ENCODE data around the gene OAS2. TPM values are rescaled to one million over a fixed set of nuclear protein-coding genes. Genes with fewer than 3 reads are reported as not detected.

OAS2 gene
- total and polyA plus RNA-seq, 10 of the 15 experiments (the other 5 are each of a cell fraction or from before 2014, with no cell fraction given) = 32.4 to 290 (median 90.2) TPM

- TF ChIP-seq HSF1 (IDR thresholded peaks at IDR 0.05; ENCODE audit: low read depth, low read length) = no peak
- TF ChIP-seq E4F1 (IDR thresholded peaks at IDR 0.05; ENCODE audit: borderline replicate concordance, partially characterized antibody) = no peak
- peak; percentile 89 for TF ChIP-seq ZNF217 (IDR thresholded peaks at IDR 0.05)
- no peak for TF ChIP-seq CHD2 (IDR thresholded peaks at IDR 0.05; ENCODE audit: borderline replicate concordance, low read depth, low read length)
- peak; percentile 16; the same call in 1 of the 2 replicates for TF ChIP-seq DPF2 (IDR thresholded peaks at IDR 0.05)
- no peak for TF ChIP-seq BCL11A (IDR thresholded peaks at IDR 0.05; ENCODE audit: low read depth, low read length)
- no peak for TF ChIP-seq MYB (IDR thresholded peaks at IDR 0.05; ENCODE audit: borderline replicate concordance, low read depth, low read length)
- TF ChIP-seq GATAD2B (conservative IDR thresholded peaks at IDR 0.05; ENCODE audit: low read depth) = no peak
- TF ChIP-seq PAX8 (IDR thresholded peaks at IDR 0.05) = no peak
- peak; percentile 86; the same call in 1 of the 2 replicates for TF ChIP-seq CBX5 (IDR thresholded peaks at IDR 0.05; ENCODE audit: low read depth)
- TF ChIP-seq RAD51 (IDR thresholded peaks at IDR 0.05) = no peak
- TF ChIP-seq BRCA1 (IDR thresholded peaks at IDR 0.05; ENCODE audit: low read depth, low read length) = no peak
- peak; percentile 46; the same call in 1 of the 2 replicates for TF ChIP-seq YY1 (IDR thresholded peaks at IDR 0.05; ENCODE audit: low read depth, low read length)
- TF ChIP-seq KAT2A (conservative IDR thresholded peaks at IDR 0.05; ENCODE audit: control insufficient read depth, low read depth, low read length) = no peak
- TF ChIP-seq KDM1A (IDR thresholded peaks at IDR 0.05; ENCODE audit: borderline replicate concordance) = no peak
- TF ChIP-seq SP1 (IDR thresholded peaks at IDR 0.05; ENCODE audit: low read depth, low read length) = peak; percentile 14
- no peak for TF ChIP-seq ZBTB4 (CRISPR knock-in tag; IDR thresholded peaks at IDR 0.05)
- no peak for TF ChIP-seq NR2C1 (IDR thresholded peaks at IDR 0.05)
- TF ChIP-seq PBX3 (IDR thresholded peaks at IDR 0.05; ENCODE audit: insufficient replicate concordance, low read depth, low read length) = peak; percentile 3
These were observed at the start of gene OAS2 (continued) for GRCh38 chr12:112978163-112979040.
